Measurements from ENCODE around the gene BCAP31.
A peak's percentile ranks its signal among the peaks of the same experiment; 100 is the strongest.
"Not testable (repeated sequence)": the region's sequence is repeated elsewhere in the genome, so short reads cannot be mapped to it uniquely, and the experiment has no call there.

BCAP31 gene

GRCh38 chrX:153733651-153734240, 9.6 kb upstream of the BCAP31 start:
- no peak for DNase-seq (ENCODE audit: low spot score)

GRCh38 chrX:153732401-153732800, 8.2 kb upstream of the BCAP31 start:
- no peak for DNase-seq (ENCODE audit: low spot score)

GRCh38 chrX:153731845-153732215, 7.6 kb upstream of the BCAP31 start:
- DNase-seq (ENCODE audit: low spot score), result no peak

- no peak for DNase-seq (ENCODE audit: low spot score)
Observed at GRCh38 chrX:153731117-153731844, 7.1 kb upstream of the BCAP31 start.

GRCh38 chrX:153730115-153730514, 5.9 kb upstream of the BCAP31 start:
- DNase-seq (ENCODE audit: low spot score), result not testable (repeated sequence)

- DNase-seq (ENCODE audit: low spot score), result no peak
Observed at GRCh38 chrX:153728951-153729631, 4.9 kb upstream of the BCAP31 start.

GRCh38 chrX:153728095-153728494, 3.9 kb upstream of the BCAP31 start:
- no peak for DNase-seq (ENCODE audit: low spot score)

GRCh38 chrX:153727123-153727931, 3.1 kb upstream of the BCAP31 start:
- peak; percentile 23 for DNase-seq (ENCODE audit: low spot score)

GRCh38 chrX:153726286-153727122, 2.3 kb upstream of the BCAP31 start:
- peak; percentile 32 for DNase-seq (ENCODE audit: low spot score)

- no peak for DNase-seq (ENCODE audit: low spot score)
Observed at GRCh38 chrX:153725832-153726285, 1.7 kb upstream of the BCAP31 start.

- DNase-seq (ENCODE audit: low spot score), result no peak
Observed at GRCh38 chrX:153725039-153725831, 1.0 kb upstream of the BCAP31 start.

- DNase-seq (ENCODE audit: low spot score), result peak; percentile 21
Observed at GRCh38 chrX:153723351-153724251, 586 bp downstream of the BCAP31 start.

GRCh38 chrX:153722704-153723350, 1.4 kb downstream of the BCAP31 start:
- no peak for DNase-seq (ENCODE audit: low spot score)

- no peak for DNase-seq (ENCODE audit: low spot score)
Observed at GRCh38 chrX:153719701-153720100, 4.5 kb downstream of the BCAP31 start.

GRCh38 chrX:153719238-153719637, 4.9 kb downstream of the BCAP31 start:
- no peak for DNase-seq (ENCODE audit: low spot score)

- no peak for DNase-seq (ENCODE audit: low spot score)
Observed at GRCh38 chrX:153717445-153717844, 6.7 kb downstream of the BCAP31 start.

GRCh38 chrX:153714256-153714655, 9.9 kb downstream of the BCAP31 start:
- no peak for DNase-seq (ENCODE audit: low spot score)

GRCh38 chrX:153709726-153710674, 14.2 kb downstream of the BCAP31 start:
- no peak for DNase-seq (ENCODE audit: low spot score)
